HepG2 (cell line): Measurements from ENCODE around the gene FNIP2. TPM values are rescaled to one million over a fixed set of nuclear protein-coding genes. Genes with fewer than 3 reads are reported as not detected.

Experiments
- ADNP ChIP-seq: sonication (generic); formaldehyde crosslinking; IDR thresholded peaks from 2 replicates; pipeline ENCODE4 v1.4.0; 2020; ENCODE audit warnings: missing genetic modification reagents
- EP300 ChIP-seq, 3 experiments: sonication (generic) in 1 of 3; formaldehyde crosslinking in 1 of 3; IDR thresholded peaks; 2 replicates each; pipeline versions ENCODE4 v1.5.1 to v1.6.1; 2011 to 2020; ENCODE audit warnings: low read depth in 2 of 3, low read length in 2 of 3, borderline replicate concordance in 1 of 3, improper control_type of control experiment in 1 of 3, mild to moderate bottlenecking in 1 of 3, missing genetic modification reagents in 1 of 3, moderate library complexity in 1 of 3
- GRHL1 ChIP-seq: sonication (generic); formaldehyde crosslinking; conservative IDR thresholded peaks from 2 replicates; pipeline ENCODE4 v1.8.0; 2022; ENCODE audit warnings: missing genetic modification reagents
- HOXA5 ChIP-seq: sonication (generic); formaldehyde crosslinking; IDR thresholded peaks from 2 replicates; pipeline ENCODE4 v1.4.0; 2020; ENCODE audit warnings: missing genetic modification reagents
- IRF9 ChIP-seq: sonication (generic); formaldehyde crosslinking; IDR thresholded peaks from 2 replicates; pipeline ENCODE4 v1.8.0; 2022; ENCODE audit warnings: missing genetic modification reagents, mild to moderate bottlenecking, borderline replicate concordance
- MXD3 ChIP-seq: IDR thresholded peaks from 2 replicates; pipeline ENCODE4 v1.6.1; 2016; ENCODE audit warnings: mild to moderate bottlenecking, missing biosample characterization, missing genetic modification reagents
- NR3C1 ChIP-seq: sonication (generic); formaldehyde crosslinking; IDR thresholded peaks from 2 replicates; pipeline ENCODE4 v1.4.0; 2020; ENCODE audit warnings: missing genetic modification reagents
- PAXIP1 ChIP-seq: sonication (generic); formaldehyde crosslinking; conservative IDR thresholded peaks from 2 replicates; pipeline ENCODE4 v1.4.0; 2020; ENCODE audit warnings: mild to moderate bottlenecking, missing genetic modification reagents, moderate library complexity
- RFX5 ChIP-seq: IDR thresholded peaks from 2 replicates; pipeline ENCODE4 v1.6.1; 2011; ENCODE audit warnings: low read depth, low read length, improper control_type of control experiment
- STAG1 ChIP-seq: sonication (generic); formaldehyde crosslinking; IDR thresholded peaks from 2 replicates; pipeline ENCODE4 v1.4.0; 2020; ENCODE audit warnings: missing genetic modification reagents
- THAP11 ChIP-seq: IDR thresholded peaks from 2 replicates; pipeline ENCODE4 v1.6.1; 2016; ENCODE audit warnings: missing biosample characterization, missing genetic modification reagents
- ZKSCAN1 ChIP-seq: fragments of 150-350 bp; IDR thresholded peaks from 2 replicates; pipeline ENCODE4 v1.6.1; 2014; ENCODE audit warnings: low read length
- ZNF121 ChIP-seq: sonication (generic); formaldehyde crosslinking; IDR thresholded peaks from 2 replicates; pipeline ENCODE4 v1.5.0; 2020; ENCODE audit warnings: mild to moderate bottlenecking, missing genetic modification reagents
- ZNF180 ChIP-seq: sonication (generic); formaldehyde crosslinking; IDR thresholded peaks from 2 replicates; pipeline ENCODE4 v1.4.0; 2020; ENCODE audit warnings: low read depth, missing genetic modification reagents, borderline replicate concordance
- ZNF275 ChIP-seq: sonication (generic); formaldehyde crosslinking; IDR thresholded peaks from 2 replicates; pipeline ENCODE4 v1.8.0; 2022; ENCODE audit warnings: missing genetic modification reagents, mild to moderate bottlenecking, inconsistent platforms, borderline replicate concordance
- ZNF335 ChIP-seq: sonication (generic); formaldehyde crosslinking; IDR thresholded peaks from 2 replicates; pipeline ENCODE4 v1.4.0; 2020; ENCODE audit warnings: missing genetic modification reagents
- ZNF337 ChIP-seq: sonication (generic); formaldehyde crosslinking; IDR thresholded peaks from 2 replicates; pipeline ENCODE4 v1.5.1; 2020; ENCODE audit warnings: missing genetic modification reagents, low read depth, mild to moderate bottlenecking, borderline replicate concordance
- ZNF557 ChIP-seq: sonication (generic); formaldehyde crosslinking; IDR thresholded peaks from 2 replicates; pipeline ENCODE4 v1.4.0; 2020; ENCODE audit warnings: missing genetic modification reagents
- ZNF781 ChIP-seq: sonication (generic); formaldehyde crosslinking; IDR thresholded peaks from 2 replicates; pipeline ENCODE4 v1.5.1; 2020; ENCODE audit warnings: borderline replicate concordance, mild to moderate bottlenecking, missing genetic modification reagents; ENCODE audit errors: not compliant biosample characterization
- ZSCAN31 ChIP-seq: sonication (generic); formaldehyde crosslinking; IDR thresholded peaks from 2 replicates; pipeline ENCODE4 v1.5.0; 2020; ENCODE audit warnings: low read depth, mild to moderate bottlenecking, missing genetic modification reagents
- polyA plus RNA-seq, 8 experiments: library from polyadenylated mRNA; depleted of rRNA in 3 of 8; stranded (reverse) in 7 of 8; unstranded in 1 of 8; fragments of >200 nt; fragmentation: Illumina TruSeq in 4 of 8; extraction: Trizol in 4 of 8; gene quantifications; 2 replicates each; pipeline versions ENCODE4 v1.2.1 to v1.2.3, GENCODE V29; 2011 to 2016; ENCODE audit warnings: low read depth in 4 of 8, missing spikeins in 1 of 8, mixed read lengths in 1 of 8; ENCODE audit not compliant: insufficient read depth in 1 of 8
- total RNA-seq, 5 experiments: library from RNA; depleted of rRNA; stranded (reverse); fragments of >200 nt; fragmentation: Illumina TruSeq; extraction: Trizol; gene quantifications; 2 replicates each; pipeline ENCODE4 v1.2.3, GENCODE V29; 2016; ENCODE audit warnings: low read depth in 1 of 5

FNIP2 gene
- total and polyA plus RNA-seq, 2 of the 13 experiments (the other 11 are each of a cell fraction or from before 2014, with no cell fraction given), result 15.5 to 21.0 TPM

GRCh38 chr4:158722917-158723793 is 45.7 kb upstream of the FNIP2 start, which contains the start of gene PPID (continued):
- TF ChIP-seq RFX5 (no peak), ZNF180 (CRISPR knock-in tag) (0 out of 2 replicates have a peak, but pooled peaks have one; percentile 22), ZSCAN31 (CRISPR knock-in tag) (no peak; the same call in 1 of the 2 replicates), EP300 (IDR thresholded peaks at IDR 0.05; ENCODE audit: low read depth in 2 of 2, low read length in 2 of 2) (0 out of 4 replicates have a peak, but pooled peaks of 1 of the 2 experiments have one; percentile 15), EP300 (CRISPR knock-in tag; IDR thresholded peaks at IDR 0.05; ENCODE audit: borderline replicate concordance) (peak; percentile 64; the same call in 1 of the 2 replicates), ZNF335 (peak; percentile 90), GRHL1 (no peak), ZKSCAN1 (no peak), ADNP (CRISPR knock-in tag) (no peak), PAXIP1 (CRISPR knock-in tag) (no peak; the same call in 1 of the 2 replicates), STAG1 (CRISPR knock-in tag) (peak; percentile 19), ZNF275 (CRISPR knock-in tag) (0 out of 2 replicates have a peak, but pooled peaks have one; percentile 82), THAP11 (peak; percentile 90), NR3C1 (CRISPR knock-in tag) (no peak), HOXA5 (peak; percentile 84; the same call in 1 of the 2 replicates), ZNF557 (CRISPR knock-in tag) (0 out of 2 replicates have a peak, but pooled peaks have one; percentile 47), ZNF781 (peak; percentile 45), ZNF121 (CRISPR knock-in tag) (no peak), ZNF337 (CRISPR knock-in tag) (no peak), MXD3 (CRISPR knock-in tag) (0 out of 2 replicates have a peak, but pooled peaks have one; percentile 68), IRF9 (CRISPR knock-in tag) (0 out of 2 replicates have a peak, but pooled peaks have one; percentile 17)
